HEK293 (cell line): ENCODE measurements around the gene CH25H.
"Not testable (repeated sequence)": the region's sequence is repeated elsewhere in the genome, so short reads cannot be mapped to it uniquely, and the experiment has no call there.

Experiments used
- CTCF ChIA-PET: fragments of 350-600 bp; formaldehyde crosslinking; extraction: SDS; loops from one replicate; lab custom pipeline; 2021; ENCODE audit warnings: antibody characterized with exemption; lab: Yijun Ruan, JAX
- POLR2A ChIA-PET: fragments of 300-600 bp; formaldehyde crosslinking; extraction: SDS; loops from one replicate; lab custom pipeline; 2020; ENCODE audit warnings: antibody characterized with exemption, inconsistent platforms; lab: Yijun Ruan, JAX
- H3K27ac ChIP-seq: fragments of 200-500 bp; sonication (Bioruptor generic); 2 replicates; pipeline ENCODE4 v1.5.1; 2014; ENCODE audit warnings: low read depth, low read length, control low read depth, inconsistent platforms; ENCODE audit errors: extremely low read depth
- H3K36me3 ChIP-seq, 2 experiments: fragments of 200-500 bp in 1 of 2; sonication (Bioruptor generic) in 1 of 2; 1 replicate in 1 of 2; 2 replicates in 1 of 2; pipeline ENCODE4 v1.5.1; 2014 to 2017; ENCODE audit warnings: inconsistent platforms in 2 of 2, low read length in 2 of 2; ENCODE audit not compliant: control insufficient read depth in 2 of 2, insufficient read depth in 1 of 2
- H3K4me1 ChIP-seq: fragments of 200-500 bp; sonication (Bioruptor generic); 2 replicates; pipeline ENCODE4 v1.5.1; 2014; ENCODE audit warnings: mild to moderate bottlenecking, low read length, inconsistent platforms; ENCODE audit not compliant: control insufficient read depth, insufficient read depth
- H3K4me3 ChIP-seq: 2 replicates; pipeline ENCODE4 v1.5.1; 2011; ENCODE audit warnings: low read depth, mild to moderate bottlenecking, control low read depth, low read length, moderate library complexity
- H3K9me3 ChIP-seq: fragments of 200-500 bp; sonication (Bioruptor generic); 2 replicates; pipeline ENCODE4 v1.5.1; 2014; ENCODE audit warnings: low read depth, low read length, inconsistent platforms; ENCODE audit not compliant: control insufficient read depth, insufficient read depth
- KLF1 ChIP-seq: fragments of 450-650 bp; formaldehyde crosslinking; IDR thresholded peaks from 2 replicates; pipeline ENCODE4 v1.5.1; 2016; ENCODE audit warnings: missing biosample characterization, missing genetic modification characterization
- PRDM1 ChIP-seq: fragments of 450-650 bp; formaldehyde crosslinking; IDR thresholded peaks from 2 replicates; pipeline ENCODE4; 2016; ENCODE audit warnings: missing biosample characterization, missing genetic modification characterization
- ZBTB11 ChIP-seq: fragments of 450-650 bp; formaldehyde crosslinking; conservative IDR thresholded peaks from 2 replicates; pipeline ENCODE4 v1.5.1; 2016; ENCODE audit warnings: low read depth, missing biosample characterization, missing genetic modification characterization
- ZBTB8A ChIP-seq: fragments of 450-650 bp; formaldehyde crosslinking; IDR thresholded peaks from 2 replicates; pipeline ENCODE4 v1.5.1; 2016; ENCODE audit warnings: missing biosample characterization, missing genetic modification characterization
- ZNF121 ChIP-seq: fragments of 450-650 bp; formaldehyde crosslinking; IDR thresholded peaks from 2 replicates; pipeline ENCODE4 v1.5.1; 2016; ENCODE audit warnings: missing biosample characterization, missing genetic modification characterization
- ZNF133 ChIP-seq: fragments of 450-650 bp; formaldehyde crosslinking; IDR thresholded peaks from 2 replicates; pipeline ENCODE4 v1.5.1; 2016; ENCODE audit warnings: missing biosample characterization, missing genetic modification characterization
- ZNF169 ChIP-seq: fragments of 450-650 bp; formaldehyde crosslinking; IDR thresholded peaks from 2 replicates; pipeline ENCODE4 v1.5.1; 2016; ENCODE audit warnings: missing biosample characterization, missing genetic modification characterization
- ZNF19 ChIP-seq: fragments of 450-650 bp; formaldehyde crosslinking; IDR thresholded peaks from 2 replicates; pipeline ENCODE4; 2016; ENCODE audit warnings: missing biosample characterization, missing genetic modification characterization, low read depth
- ZNF2 ChIP-seq: fragments of 450-650 bp; formaldehyde crosslinking; IDR thresholded peaks from 2 replicates; pipeline ENCODE4 v1.5.1; 2016; ENCODE audit warnings: missing biosample characterization, missing genetic modification characterization
- ZNF324 ChIP-seq: fragments of 450-650 bp; formaldehyde crosslinking; IDR thresholded peaks from 2 replicates; pipeline ENCODE4 v1.5.1; 2016; ENCODE audit warnings: missing biosample characterization, missing genetic modification characterization
- ZNF426 ChIP-seq: fragments of 450-650 bp; formaldehyde crosslinking; IDR thresholded peaks from 2 replicates; pipeline ENCODE4 v1.5.1; 2017; ENCODE audit warnings: missing biosample characterization, missing genetic modification characterization, mild to moderate bottlenecking, inconsistent platforms, moderate library complexity
- ZNF449 ChIP-seq: fragments of 450-650 bp; formaldehyde crosslinking; IDR thresholded peaks from 2 replicates; pipeline ENCODE4 v1.5.1; 2017; ENCODE audit warnings: missing biosample characterization, mild to moderate bottlenecking, missing genetic modification characterization, moderate library complexity
- ZNF48 ChIP-seq: fragments of 450-650 bp; formaldehyde crosslinking; IDR thresholded peaks from 2 replicates; pipeline ENCODE4 v1.5.1; 2016; ENCODE audit warnings: missing biosample characterization, missing genetic modification characterization
- ZNF555 ChIP-seq: fragments of 450-650 bp; formaldehyde crosslinking; conservative IDR thresholded peaks from 2 replicates; pipeline ENCODE4 v1.5.1; 2017; ENCODE audit warnings: missing biosample characterization, mild to moderate bottlenecking, missing genetic modification characterization, inconsistent platforms
- ZNF660 ChIP-seq: fragments of 450-650 bp; IDR thresholded peaks from 2 replicates; pipeline ENCODE4 v1.5.1; 2018; ENCODE audit warnings: missing biosample characterization, mild to moderate bottlenecking, missing genetic modification characterization
- ZNF747 ChIP-seq: fragments of 450-650 bp; formaldehyde crosslinking; IDR thresholded peaks from 2 replicates; pipeline ENCODE4 v1.5.1; 2016; ENCODE audit warnings: missing biosample characterization, missing genetic modification characterization
- ZNF777 ChIP-seq: fragments of 450-650 bp; formaldehyde crosslinking; IDR thresholded peaks from 2 replicates; pipeline ENCODE4 v1.5.1; 2017; ENCODE audit warnings: missing biosample characterization, missing genetic modification characterization, borderline replicate concordance
- ZNF837 ChIP-seq: fragments of 450-650 bp; formaldehyde crosslinking; IDR thresholded peaks from 2 replicates; pipeline ENCODE4 v1.5.1; 2016; ENCODE audit warnings: missing biosample characterization, missing genetic modification characterization
- TF ChIP-seq, protein P1 (sequence below): fragments of 450-650 bp; formaldehyde crosslinking; conservative IDR thresholded peaks from 2 replicates; pipeline ENCODE4 v1.5.1; 2016; ENCODE audit warnings: low read depth, missing biosample characterization, missing genetic modification characterization

The CH25H gene

GRCh38 chr10:89251409-89252224 is 44.5 kb upstream of the CH25H start, which contains the start of gene LIPA (continued):
- no peak for TF ChIP-seq ZNF837
- no peak for TF ChIP-seq ZNF121
- TF ChIP-seq ZNF48: no peak
- no peak for TF ChIP-seq ZNF324 (tag by site-specific recombination)
- no peak for TF ChIP-seq ZNF747 (tag by site-specific recombination)
- TF ChIP-seq ZNF19 (tag by site-specific recombination): no peak

- Histone ChIP-seq H3K36me3 (no peaks in the 10 kb centered on the region; a peak in 1 of 3 replicates), H3K4me3 (peak overlapping the region; percentile 81), H3K27ac (peak overlapping the region; percentile 63; the same call in 1 of the 2 replicates), H3K4me1 (no peaks in the 10 kb centered on the region), H3K9me3 (no peaks in the 10 kb centered on the region)
- TF ChIP-seq ZNF660: 0 out of 2 replicates have a peak, but pooled peaks have one; percentile 11
- TF ChIP-seq PRDM1: 0 out of 2 replicates have a peak, but pooled peaks have one; percentile 32
- TF ChIP-seq ZNF133 (tag by site-specific recombination): 0 out of 2 replicates have a peak, but pooled peaks have one; percentile 8
- no peak for TF ChIP-seq ZNF2 (tag by site-specific recombination)
- TF ChIP-seq ZNF449: no peak
- TF ChIP-seq KLF1: no peak
- ChIA-PET CTCF (interaction anchor here (0.6 to 1.9 kb wide), 6 partner anchors 29 to 958 kb away, joined by 3 to 9 read pairs (median 4); no protein-coding TSS in a partner anchor), POLR2A (interaction anchor here (1.0 to 1.8 kb wide), 3 partner anchors 20 to 261 kb away, joined by 3 to 5 read pairs (median 3); partner anchors contain the start of gene FAS)
Observed at GRCh38 chr10:89250865-89251408, 43.8 kb upstream of the CH25H start.

- H3K4me3 ChIP-seq: no peak overlapping the region
- ChIA-PET POLR2A (no interaction called here), CTCF (interaction anchor here (0.7 to 1.4 kb wide), 3 partner anchors 32 to 121 kb away, joined by 3 to 4 read pairs (median 3); no protein-coding TSS in a partner anchor)
- H3K9me3 ChIP-seq: no peaks in the 10 kb centered on the region
- H3K36me3 ChIP-seq: no peaks in the 10 kb centered on the region; a peak in 1 of 3 replicates
- H3K27ac ChIP-seq: no peak overlapping the region
- peak; percentile 33; the same call in 1 of the 2 replicates for TF ChIP-seq PRDM1
- no peak for TF ChIP-seq ZNF169
- no peak for TF ChIP-seq ZNF777 (tag by site-specific recombination)
- no peaks in the 10 kb centered on the region for H3K4me1 ChIP-seq
Observed at GRCh38 chr10:89248990-89249389, 41.9 kb upstream of the CH25H start.

GRCh38 chr10:89247623-89248022 is 40.5 kb upstream of the CH25H start:
- H3K36me3 ChIP-seq, CTCF ChIA-PET, H3K27ac ChIP-seq, POLR2A ChIA-PET, H3K4me1 ChIP-seq, H3K9me3 ChIP-seq, H3K4me3 ChIP-seq: not testable (repeated sequence)
- peak; percentile 18; the same call in 1 of the 2 replicates for TF ChIP-seq ZBTB8A
- TF ChIP-seq ZBTB11 (tag by site-specific recombination): peak; percentile 40; the same call in 1 of the 2 replicates
- peak; percentile 47 for TF ChIP-seq ZNF426 (tag by site-specific recombination)
- TF ChIP-seq ZNF555 (tag by site-specific recombination): peak; percentile 37
- TF ChIP-seq, protein P1, sequence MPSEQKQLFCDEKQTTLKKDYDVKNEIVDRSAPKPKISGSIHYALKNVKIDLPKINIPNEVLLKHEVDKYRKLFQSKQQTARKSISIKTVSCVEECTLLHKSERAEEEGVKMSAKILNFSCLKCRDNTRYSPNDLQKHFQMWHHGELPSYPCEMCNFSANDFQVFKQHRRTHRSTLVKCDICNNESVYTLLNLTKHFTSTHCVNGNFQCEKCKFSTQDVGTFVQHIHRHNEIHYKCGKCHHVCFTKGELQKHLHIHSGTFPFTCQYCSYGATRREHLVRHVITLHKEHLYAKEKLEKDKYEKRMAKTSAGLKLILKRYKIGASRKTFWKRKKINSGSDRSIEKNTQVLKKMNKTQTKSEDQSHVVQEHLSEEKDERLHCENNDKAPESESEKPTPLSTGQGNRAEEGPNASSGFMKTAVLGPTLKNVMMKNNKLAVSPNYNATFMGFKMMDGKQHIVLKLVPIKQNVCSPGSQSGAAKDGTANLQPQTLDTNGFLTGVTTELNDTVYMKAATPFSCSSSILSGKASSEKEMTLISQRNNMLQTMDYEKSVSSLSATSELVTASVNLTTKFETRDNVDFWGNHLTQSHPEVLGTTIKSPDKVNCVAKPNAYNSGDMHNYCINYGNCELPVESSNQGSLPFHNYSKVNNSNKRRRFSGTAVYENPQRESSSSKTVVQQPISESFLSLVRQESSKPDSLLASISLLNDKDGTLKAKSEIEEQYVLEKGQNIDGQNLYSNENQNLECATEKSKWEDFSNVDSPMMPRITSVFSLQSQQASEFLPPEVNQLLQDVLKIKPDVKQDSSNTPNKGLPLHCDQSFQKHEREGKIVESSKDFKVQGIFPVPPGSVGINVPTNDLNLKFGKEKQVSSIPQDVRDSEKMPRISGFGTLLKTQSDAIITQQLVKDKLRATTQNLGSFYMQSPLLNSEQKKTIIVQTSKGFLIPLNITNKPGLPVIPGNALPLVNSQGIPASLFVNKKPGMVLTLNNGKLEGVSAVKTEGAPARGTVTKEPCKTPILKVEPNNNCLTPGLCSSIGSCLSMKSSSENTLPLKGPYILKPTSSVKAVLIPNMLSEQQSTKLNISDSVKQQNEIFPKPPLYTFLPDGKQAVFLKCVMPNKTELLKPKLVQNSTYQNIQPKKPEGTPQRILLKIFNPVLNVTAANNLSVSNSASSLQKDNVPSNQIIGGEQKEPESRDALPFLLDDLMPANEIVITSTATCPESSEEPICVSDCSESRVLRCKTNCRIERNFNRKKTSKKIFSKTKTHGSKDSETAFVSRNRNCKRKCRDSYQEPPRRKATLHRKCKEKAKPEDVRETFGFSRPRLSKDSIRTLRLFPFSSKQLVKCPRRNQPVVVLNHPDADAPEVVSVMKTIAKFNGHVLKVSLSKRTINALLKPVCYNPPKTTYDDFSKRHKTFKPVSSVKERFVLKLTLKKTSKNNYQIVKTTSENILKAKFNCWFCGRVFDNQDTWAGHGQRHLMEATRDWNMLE: 0 out of 2 replicates have a peak, but pooled peaks have one; percentile 57
